ENCODE data around the gene LRRC71.

DNA sequence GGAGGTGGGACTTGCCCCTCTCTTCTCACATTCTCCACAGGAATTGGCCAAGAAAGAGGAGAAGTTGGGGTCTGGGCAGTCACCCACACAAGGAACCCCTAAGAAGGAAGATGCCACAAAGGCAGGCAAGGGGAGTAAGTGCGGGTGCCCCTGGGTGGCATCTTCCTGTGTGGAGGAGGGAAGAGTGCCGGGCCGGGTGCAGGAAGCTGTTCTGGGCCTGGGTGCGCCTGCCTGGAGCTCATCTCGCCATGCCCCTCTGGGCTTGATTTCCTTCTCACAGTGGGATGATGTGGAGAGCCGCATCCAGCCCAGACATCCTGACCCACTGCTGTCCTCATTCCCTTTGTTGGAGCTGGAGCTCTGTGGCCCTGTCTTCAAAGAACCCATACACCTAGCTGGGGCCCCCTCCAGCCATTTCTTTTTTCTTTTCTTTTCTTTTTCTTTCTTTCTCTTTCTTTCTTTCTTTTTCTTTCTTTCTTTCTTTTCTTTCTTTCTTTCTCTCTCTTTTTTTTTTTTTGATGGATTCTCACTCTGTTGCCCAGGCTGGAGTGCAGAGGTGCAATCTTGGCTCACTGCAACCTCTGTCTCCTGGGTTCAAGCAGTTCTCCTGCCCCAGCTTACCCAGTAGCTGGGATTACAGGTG lies 9.3 kb downstream of the LRRC71 start:
- no peak for TF ChIP-seq EZH2 (IDR thresholded peaks at IDR 0.05; ENCODE audit: borderline replicate concordance, low read depth, low read length, severe bottlenecking)
- TF ChIP-seq, protein P1, sequence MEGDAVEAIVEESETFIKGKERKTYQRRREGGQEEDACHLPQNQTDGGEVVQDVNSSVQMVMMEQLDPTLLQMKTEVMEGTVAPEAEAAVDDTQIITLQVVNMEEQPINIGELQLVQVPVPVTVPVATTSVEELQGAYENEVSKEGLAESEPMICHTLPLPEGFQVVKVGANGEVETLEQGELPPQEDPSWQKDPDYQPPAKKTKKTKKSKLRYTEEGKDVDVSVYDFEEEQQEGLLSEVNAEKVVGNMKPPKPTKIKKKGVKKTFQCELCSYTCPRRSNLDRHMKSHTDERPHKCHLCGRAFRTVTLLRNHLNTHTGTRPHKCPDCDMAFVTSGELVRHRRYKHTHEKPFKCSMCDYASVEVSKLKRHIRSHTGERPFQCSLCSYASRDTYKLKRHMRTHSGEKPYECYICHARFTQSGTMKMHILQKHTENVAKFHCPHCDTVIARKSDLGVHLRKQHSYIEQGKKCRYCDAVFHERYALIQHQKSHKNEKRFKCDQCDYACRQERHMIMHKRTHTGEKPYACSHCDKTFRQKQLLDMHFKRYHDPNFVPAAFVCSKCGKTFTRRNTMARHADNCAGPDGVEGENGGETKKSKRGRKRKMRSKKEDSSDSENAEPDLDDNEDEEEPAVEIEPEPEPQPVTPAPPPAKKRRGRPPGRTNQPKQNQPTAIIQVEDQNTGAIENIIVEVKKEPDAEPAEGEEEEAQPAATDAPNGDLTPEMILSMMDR (IDR thresholded peaks at IDR 0.05; ENCODE audit: borderline replicate concordance, extremely low read depth, low read length, poor library complexity, severe bottlenecking) = no peak
